ENCODE results near the gene SH2D2A. TPM values are rescaled to one million over a fixed set of nuclear protein-coding genes. Genes with fewer than 3 reads are reported as not detected.

The SH2D2A gene
- polyA plus RNA-seq, 1 of the 3 experiments (the other 2 are of a cell fraction), result not detected

DNA sequence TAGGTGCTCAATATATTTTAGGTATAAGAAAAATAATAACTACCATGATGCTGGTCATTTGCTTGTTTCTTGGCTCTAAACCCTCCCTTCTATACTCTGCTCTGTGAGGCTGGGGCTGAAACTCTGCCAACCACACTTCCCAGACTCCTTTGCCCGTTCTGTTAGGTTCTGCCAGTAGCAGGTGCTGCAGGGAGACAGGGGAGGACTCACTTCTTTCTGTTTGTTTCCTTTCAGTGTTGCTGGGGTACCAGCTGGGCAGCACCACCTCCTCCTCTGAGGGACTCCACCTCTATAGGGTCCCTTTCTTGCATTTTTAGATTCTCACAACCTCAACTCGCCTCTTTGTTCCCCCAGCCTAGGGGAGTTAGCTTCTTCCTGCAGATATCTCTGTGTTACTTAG lies 17.0 kb upstream of the SH2D2A start:
- no peak for DNase-seq
- ChIA-PET POLR2A (interaction anchor here (0.7 to 1.5 kb wide), 4 partner anchors 19 to 127 kb away, joined by 3 to 4 read pairs (median 3); no protein-coding TSS in a partner anchor), CTCF (interaction anchor here (0.6 to 12.8 kb wide), 11 partner anchors 7 to 232 kb away, joined by 3 to 476 read pairs (median 4); partner anchors contain the start of genes GPATCH4, INSRR, NTRK1 and PEAR1)
- Histone ChIP-seq H3K36me3 (replicated peaks in 1 of 2; ENCODE audit: control insufficient read depth in 1 of 2, insufficient read depth in 2 of 2, low read length in 1 of 2) (no peaks in the 10 kb centered on the region), H3K9me3 (no peaks in the 10 kb centered on the region), H3F3A (replicated peaks; ENCODE audit: insufficient read depth) (no peaks in the 10 kb centered on the region), H3K9me2 (no peaks in the 10 kb centered on the region), H3K4me2 (no peak overlapping the region), H3K27ac (ENCODE audit: low read depth in 2 of 2, low read length in 1 of 2) (no peak overlapping the region), H3K4me3 (ENCODE audit: low read depth in 2 of 2, low read length in 1 of 2) (no peak overlapping the region), H4K20me1 (ENCODE audit: insufficient read depth) (no peaks in the 10 kb centered on the region), H3K79me2 (ENCODE audit: insufficient read depth) (no peaks in the 10 kb centered on the region), H3K9ac (no peak overlapping the region), H3K27me3 (ENCODE audit: insufficient read depth) (peaks cover 9% of the 10 kb centered on the region; the same call in 1 of the 2 replicates), H3K4me1 (ENCODE audit: control insufficient read depth in 1 of 2, insufficient read depth in 2 of 2, low read depth in 1 of 2, low read length in 1 of 2) (peaks cover 0 to 57% of the 10 kb centered on the region in 2 experiments; a peak in 2 of 4 replicates), H2AFZ (ENCODE audit: low read depth) (no peak overlapping the region)
- no peak for TF ChIP-seq POLR2AphosphoS5 (IDR thresholded peaks at IDR 0.05; ENCODE audit: low read depth, low read length)
- no peak for TF ChIP-seq JUND (IDR thresholded peaks at IDR 0.05)
- no peak for TF ChIP-seq USF1 (IDR thresholded peaks at IDR 0.05; ENCODE audit: borderline replicate concordance, low read depth)
- no peak for TF ChIP-seq RFX5 (IDR thresholded peaks at IDR 0.05; ENCODE audit: low read length)
- no peak for TF ChIP-seq RCOR1 (IDR thresholded peaks at IDR 0.05; ENCODE audit: low read length)
- no peak for TF ChIP-seq SMC3 (IDR thresholded peaks at IDR 0.05; ENCODE audit: low read depth, low read length)
- TF ChIP-seq, protein P1, sequence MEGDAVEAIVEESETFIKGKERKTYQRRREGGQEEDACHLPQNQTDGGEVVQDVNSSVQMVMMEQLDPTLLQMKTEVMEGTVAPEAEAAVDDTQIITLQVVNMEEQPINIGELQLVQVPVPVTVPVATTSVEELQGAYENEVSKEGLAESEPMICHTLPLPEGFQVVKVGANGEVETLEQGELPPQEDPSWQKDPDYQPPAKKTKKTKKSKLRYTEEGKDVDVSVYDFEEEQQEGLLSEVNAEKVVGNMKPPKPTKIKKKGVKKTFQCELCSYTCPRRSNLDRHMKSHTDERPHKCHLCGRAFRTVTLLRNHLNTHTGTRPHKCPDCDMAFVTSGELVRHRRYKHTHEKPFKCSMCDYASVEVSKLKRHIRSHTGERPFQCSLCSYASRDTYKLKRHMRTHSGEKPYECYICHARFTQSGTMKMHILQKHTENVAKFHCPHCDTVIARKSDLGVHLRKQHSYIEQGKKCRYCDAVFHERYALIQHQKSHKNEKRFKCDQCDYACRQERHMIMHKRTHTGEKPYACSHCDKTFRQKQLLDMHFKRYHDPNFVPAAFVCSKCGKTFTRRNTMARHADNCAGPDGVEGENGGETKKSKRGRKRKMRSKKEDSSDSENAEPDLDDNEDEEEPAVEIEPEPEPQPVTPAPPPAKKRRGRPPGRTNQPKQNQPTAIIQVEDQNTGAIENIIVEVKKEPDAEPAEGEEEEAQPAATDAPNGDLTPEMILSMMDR (IDR thresholded peaks at IDR 0.05), result no peak
- TF ChIP-seq TEAD4 (IDR thresholded peaks at IDR 0.05; ENCODE audit: borderline replicate concordance, insufficient read depth), result no peak
- no peak for TF ChIP-seq ELF1 (IDR thresholded peaks at IDR 0.05)
- no peak for TF ChIP-seq FOXM1 (IDR thresholded peaks at IDR 0.05; ENCODE audit: low read depth)
- TF ChIP-seq REST (IDR thresholded peaks at IDR 0.05; ENCODE audit: low read depth, low read length), result no peak
- TF ChIP-seq, protein P2, sequence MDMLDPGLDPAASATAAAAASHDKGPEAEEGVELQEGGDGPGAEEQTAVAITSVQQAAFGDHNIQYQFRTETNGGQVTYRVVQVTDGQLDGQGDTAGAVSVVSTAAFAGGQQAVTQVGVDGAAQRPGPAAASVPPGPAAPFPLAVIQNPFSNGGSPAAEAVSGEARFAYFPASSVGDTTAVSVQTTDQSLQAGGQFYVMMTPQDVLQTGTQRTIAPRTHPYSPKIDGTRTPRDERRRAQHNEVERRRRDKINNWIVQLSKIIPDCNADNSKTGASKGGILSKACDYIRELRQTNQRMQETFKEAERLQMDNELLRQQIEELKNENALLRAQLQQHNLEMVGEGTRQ (IDR thresholded peaks at IDR 0.05; ENCODE audit: borderline replicate concordance, low read depth, low read length), result no peak
- no peak for TF ChIP-seq IRF3 (IDR thresholded peaks at IDR 0.05; ENCODE audit: low read depth, low read length)
- no peak for TF ChIP-seq CHD2 (IDR thresholded peaks at IDR 0.05; ENCODE audit: low read length, partially characterized antibody)
- no peak for TF ChIP-seq SIN3A (IDR thresholded peaks at IDR 0.05; ENCODE audit: borderline replicate concordance, low read depth, low read length)
- TF ChIP-seq GABPA (IDR thresholded peaks at IDR 0.05; ENCODE audit: low read depth), result no peak
- no peak for TF ChIP-seq FOSL2 (IDR thresholded peaks at IDR 0.05; ENCODE audit: borderline replicate concordance, low read depth)
- TF ChIP-seq MXI1 (IDR thresholded peaks at IDR 0.05; ENCODE audit: low read depth, low read length), result no peak
- TF ChIP-seq EZH2phosphoT487 (IDR thresholded peaks at IDR 0.05; ENCODE audit: borderline replicate concordance, low read depth), result no peak
- TF ChIP-seq PBX3 (IDR thresholded peaks at IDR 0.05), result no peak
- WGBS (ENCODE audit: low lambda C conversion rate), result 64% methylated on average over 2 of the region's 2 CpGs
